Activated CD4-positive, alpha-beta T cell treated with anti-CD3 and anti-CD28 coated beads for 48 hours (primary cell): ENCODE results near the gene DHRS4L2.
"Not testable (repeated sequence)": the region's sequence is repeated elsewhere in the genome, so short reads cannot be mapped to it uniquely, and the experiment has no call there.

Source experiments
- DNase-seq: peaks from one replicate; pipeline ENCODE4 v3.0.0-alpha.2; 2020

Gene DHRS4L2

DNA sequence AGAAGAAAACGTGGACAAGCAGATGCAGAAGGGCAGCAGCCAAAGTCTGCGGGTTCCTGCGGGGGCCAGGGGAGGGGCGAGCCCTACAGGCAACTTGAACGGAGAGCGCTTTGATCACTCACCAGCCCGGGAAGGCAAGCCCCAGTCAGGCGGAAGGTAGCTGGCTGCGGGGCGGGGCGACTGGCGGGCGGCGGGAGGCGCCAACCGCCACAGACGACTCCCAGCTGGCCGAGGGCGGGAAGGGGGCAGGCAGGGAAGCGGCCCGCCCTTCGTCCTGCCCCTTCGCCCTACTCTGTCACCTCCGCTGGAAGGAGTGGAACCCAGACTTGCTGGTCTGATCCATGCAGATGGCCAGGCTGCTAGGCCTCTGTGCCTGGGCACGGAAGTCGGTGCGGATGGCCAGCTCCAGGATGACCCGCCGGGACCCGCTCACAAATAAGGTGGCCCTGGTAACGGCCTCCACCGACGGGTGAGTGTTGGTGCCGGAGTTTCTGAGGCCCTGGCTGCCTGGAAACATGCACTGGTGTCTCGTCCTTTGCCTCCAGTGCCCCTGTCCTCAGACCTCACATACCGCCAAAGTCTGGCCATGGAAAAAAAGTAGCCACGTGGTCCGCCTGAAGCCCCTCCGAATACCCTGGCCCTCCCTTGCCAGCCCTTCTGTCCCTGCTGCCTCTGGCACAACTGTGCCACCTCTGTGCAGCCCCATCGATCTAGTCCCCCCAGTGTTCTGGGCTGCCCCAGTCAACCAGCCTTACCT is at the start of gene DHRS4L2:
Gene DHRS4L2 (plus strand): TSS at position 323 of the 757 bp plus-strand sequence. CDS start 19 bp downstream, at position 342.
- DNase-seq, result peak; percentile 89

- no peak for DNase-seq
Measured at GRCh38 chr14:23939607-23940326, 49.0 kb upstream of the DHRS4L2 start.

DNA sequence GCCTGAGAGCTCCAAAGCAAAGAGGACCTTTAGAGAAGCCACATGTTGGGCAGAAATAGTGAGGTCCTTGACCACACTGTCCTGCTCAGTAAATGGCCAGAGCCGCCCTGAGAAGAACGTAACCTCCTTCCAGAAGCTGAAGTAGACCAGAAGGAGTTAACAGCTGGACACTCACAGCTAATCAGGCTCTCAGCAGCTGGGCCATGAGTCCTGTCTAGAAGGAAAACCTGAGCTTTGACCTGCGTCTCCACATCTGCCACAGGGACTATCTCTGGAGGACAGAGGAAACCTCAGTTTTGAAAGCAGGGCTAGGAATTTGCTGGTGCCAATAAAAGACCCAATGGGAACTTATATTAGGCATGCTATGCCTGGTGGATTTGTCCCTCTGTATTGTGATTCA is 47.5 kb upstream of the DHRS4L2 start:
- DNase-seq, result no peak

DNA sequence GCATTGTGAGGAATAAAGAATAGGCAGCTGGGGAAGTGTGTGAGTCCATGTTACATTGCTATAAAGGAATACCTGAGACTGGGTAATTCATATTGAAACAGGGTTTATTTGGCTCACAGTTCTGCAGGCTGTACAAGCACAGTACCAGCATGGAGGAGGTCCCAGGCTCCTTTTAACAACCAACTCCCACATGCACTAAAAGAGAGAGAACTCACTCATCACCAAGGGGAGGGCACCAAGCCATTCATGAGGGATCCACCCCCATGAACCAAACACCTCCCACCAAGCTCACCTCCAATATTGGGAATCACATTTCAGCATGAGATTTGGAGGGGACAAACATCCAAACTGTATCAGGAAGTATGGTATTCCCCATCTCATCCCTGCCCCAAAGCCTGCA is 47.1 kb upstream of the DHRS4L2 start:
- DNase-seq, result no peak

- no peak for DNase-seq
Measured at GRCh38 chr14:23942587-23942986, 46.1 kb upstream of the DHRS4L2 start.

DNA sequence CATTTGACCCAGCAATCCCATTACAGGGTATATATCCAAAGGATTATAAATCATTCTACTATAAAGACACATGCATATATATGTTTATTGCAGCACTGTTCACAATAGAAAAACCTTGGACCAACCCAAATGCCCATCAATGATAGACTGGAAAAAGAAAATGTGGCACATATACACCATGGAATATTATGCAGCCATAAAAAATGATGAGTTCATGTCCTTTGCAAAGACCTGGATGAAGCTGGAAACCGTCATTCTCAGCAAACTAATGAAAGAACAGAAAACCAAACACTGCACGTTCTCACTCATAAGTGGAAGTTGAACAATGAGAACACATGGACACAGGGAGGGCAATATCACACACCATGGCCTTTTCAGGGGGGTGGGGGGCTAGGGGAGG is 39.7 kb upstream of the DHRS4L2 start:
- not testable (repeated sequence) for DNase-seq

GRCh38 chr14:23950411-23951135 is 38.2 kb upstream of the DHRS4L2 start:
- DNase-seq, result no peak

DNA sequence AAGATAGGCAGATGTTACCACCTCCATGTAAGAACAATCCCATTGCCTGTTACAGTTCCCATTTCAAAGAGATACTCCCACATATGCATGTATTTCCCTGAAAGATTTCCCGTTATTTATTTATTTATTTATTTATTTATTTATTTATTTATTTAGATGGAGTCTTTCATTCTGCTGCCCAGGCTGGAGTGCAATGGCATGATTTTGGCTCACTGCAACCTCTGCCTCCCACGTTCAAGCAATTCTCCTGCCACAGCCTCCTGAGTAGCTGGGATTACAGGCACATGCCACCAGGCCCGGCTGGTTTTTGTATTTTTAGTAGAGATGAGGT is 37.6 kb upstream of the DHRS4L2 start:
- not testable (repeated sequence) for DNase-seq

DNA sequence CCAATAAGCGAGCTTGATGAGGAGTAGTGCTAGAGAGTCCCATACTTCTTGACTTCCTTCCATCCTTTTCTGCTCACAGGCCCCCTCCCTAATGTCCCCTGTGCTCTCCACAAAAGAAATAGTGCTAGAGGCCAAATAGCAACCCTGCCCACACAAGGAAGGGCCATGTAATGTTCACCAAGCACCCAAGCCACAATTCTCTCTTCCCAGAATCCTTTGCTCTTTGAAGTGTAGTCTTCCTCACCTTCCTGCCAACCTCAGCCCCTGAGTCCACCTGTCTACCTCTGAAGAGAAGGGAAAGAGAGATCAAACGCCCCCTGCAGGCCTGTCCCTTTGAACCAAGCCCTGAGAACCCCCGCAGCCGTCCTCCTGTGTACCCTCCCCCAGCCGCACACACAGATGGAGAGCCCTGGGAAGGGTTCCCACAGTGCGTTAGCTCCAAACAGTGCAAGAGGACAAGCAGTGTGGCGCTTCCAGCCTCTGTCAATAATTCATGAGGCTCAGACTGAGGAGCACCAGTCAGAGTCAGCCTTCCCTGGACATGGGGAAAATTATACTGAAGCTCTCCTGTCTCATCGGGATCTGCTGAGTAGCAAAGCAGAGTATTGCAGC is 37.0 kb upstream of the DHRS4L2 start:
- peak; percentile 11 for DNase-seq

DNA sequence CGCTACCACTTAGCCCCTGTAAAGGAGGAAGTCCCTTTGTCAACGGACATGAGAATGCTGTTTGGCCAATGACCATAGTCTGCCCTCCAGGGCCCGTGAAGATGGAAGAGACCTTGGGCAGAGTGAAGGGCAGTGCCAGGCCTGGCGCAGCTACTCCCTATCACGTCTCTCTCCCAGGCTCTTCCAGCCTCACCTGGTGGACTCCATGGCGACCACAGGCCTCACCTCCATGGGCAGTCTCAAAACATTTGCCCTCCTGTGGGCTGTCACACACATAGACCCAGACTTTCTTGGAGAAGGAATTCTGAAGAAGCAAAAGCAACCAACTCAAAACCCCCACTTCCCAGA is 35.6 kb upstream of the DHRS4L2 start:
- not testable (repeated sequence) for DNase-seq

- peak; percentile 85 for DNase-seq
Measured at GRCh38 chr14:23953464-23954278, 35.1 kb upstream of the DHRS4L2 start, which contains the start of gene DHRS4. Gene DHRS4 (plus strand): TSS chr14:23953770. CDS start chr14:23953789, 19 bp downstream.

- not testable (repeated sequence) for DNase-seq
Measured at GRCh38 chr14:23954279-23954614, 34.5 kb upstream of the DHRS4L2 start.

DNA sequence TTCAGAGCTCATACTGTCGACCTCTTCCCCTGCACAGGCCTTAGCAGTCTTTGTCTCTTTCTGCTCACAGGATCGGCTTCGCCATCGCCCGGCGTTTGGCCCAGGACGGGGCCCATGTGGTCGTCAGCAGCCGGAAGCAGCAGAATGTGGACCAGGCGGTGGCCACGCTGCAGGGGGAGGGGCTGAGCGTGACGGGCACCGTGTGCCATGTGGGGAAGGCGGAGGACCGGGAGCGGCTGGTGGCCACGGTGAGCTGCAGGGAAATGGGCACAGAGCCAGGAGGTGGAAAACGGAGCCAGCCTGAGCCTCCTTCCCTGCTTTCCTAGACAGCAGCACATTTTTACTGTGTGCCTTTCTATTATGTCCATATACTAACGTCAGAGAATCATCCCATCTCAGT is 33.8 kb upstream of the DHRS4L2 start:
- DNase-seq, result not testable (repeated sequence)

- DNase-seq, result not testable (repeated sequence)
Measured at GRCh38 chr14:23955811-23956210, 32.9 kb upstream of the DHRS4L2 start.

GRCh38 chr14:23957913-23958569 is 30.7 kb upstream of the DHRS4L2 start:
- DNase-seq, result not testable (repeated sequence)

- not testable (repeated sequence) for DNase-seq
Measured at GRCh38 chr14:23960899-23961298, 27.8 kb upstream of the DHRS4L2 start.

DNA sequence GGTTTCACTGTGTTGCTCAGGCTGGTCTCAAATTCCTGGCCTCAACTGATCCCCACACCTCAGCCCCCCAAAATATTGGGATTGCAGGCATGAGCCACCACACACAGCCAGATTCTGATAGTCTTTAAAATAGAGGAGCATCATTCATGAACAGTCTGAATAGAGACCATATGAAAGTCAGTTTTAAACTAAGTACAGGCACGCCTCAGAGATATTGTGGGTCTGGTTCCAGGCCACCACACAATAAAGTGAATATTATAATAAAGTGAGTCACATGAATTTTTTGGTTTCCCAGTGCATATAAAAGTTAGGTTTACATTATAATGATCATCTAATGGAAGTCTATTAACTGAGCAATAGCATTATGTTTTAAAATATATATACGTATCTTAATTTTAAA is 27.0 kb upstream of the DHRS4L2 start:
- DNase-seq, result not testable (repeated sequence)

DNA sequence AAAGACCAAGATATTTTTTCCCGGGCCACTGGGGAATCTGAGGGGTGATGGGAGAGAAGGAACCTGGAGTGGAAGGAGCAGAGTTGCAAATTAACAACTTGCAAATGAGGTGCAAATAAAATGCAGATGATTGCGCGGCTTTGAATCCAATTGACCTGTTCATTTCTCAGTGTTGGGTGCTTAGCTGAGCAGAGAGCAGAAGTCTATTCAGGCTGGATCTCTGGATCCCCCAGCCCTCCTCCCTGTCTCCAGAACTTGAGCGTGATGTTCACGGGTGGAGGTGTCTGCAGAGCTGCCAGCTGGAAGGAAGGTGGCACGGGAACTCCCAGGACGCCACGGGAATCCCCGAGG is 19.6 kb upstream of the DHRS4L2 start:
- not testable (repeated sequence) for DNase-seq

GRCh38 chr14:23969481-23970282 is 19.0 kb upstream of the DHRS4L2 start:
- peak; percentile 75 for DNase-seq

GRCh38 chr14:23970283-23970659 is 18.5 kb upstream of the DHRS4L2 start:
- DNase-seq, result not testable (repeated sequence)

- not testable (repeated sequence) for DNase-seq
Measured at GRCh38 chr14:23973178-23973577, 15.6 kb upstream of the DHRS4L2 start.
